Uterus (tissue), 4 donors: Measurements from ENCODE around the gene GCLC. TPM values are rescaled to one million over a fixed set of nuclear protein-coding genes. Genes with fewer than 3 reads are reported as not detected.

Source experiments
- DNase-seq, 2 donors: peaks; one replicate each; pipeline ENCODE4 v3.0.0-alpha.2; 2019 to 2020
- H3K27ac ChIP-seq, 2 donors: fragments of 200-600 bp; sonication (generic); 1 replicate in 1 of 2; 2 replicates in 1 of 2; pipeline ENCODE4 v1.5.1; 2016 to 2018
- H3K27me3 ChIP-seq, 2 donors: fragments of 200-600 bp; sonication (generic); one replicate each; pipeline ENCODE4 v1.5.1; 2018 to 2019; ENCODE audit warnings: control low read depth in 1 of 2
- H3K36me3 ChIP-seq, 2 donors: fragments of 200-600 bp; sonication (generic); one replicate each; pipeline ENCODE4 v1.5.1; 2019; ENCODE audit warnings: control low read depth in 1 of 2
- H3K4me1 ChIP-seq, 2 donors: fragments of 200-600 bp; sonication (generic); one replicate each; pipeline ENCODE4 v1.5.1; 2018 to 2019; ENCODE audit warnings: control low read depth in 1 of 2
- H3K4me3 ChIP-seq, 2 donors: fragments of 200-600 bp; sonication (generic); 1 replicate in 1 of 2; 2 replicates in 1 of 2; pipeline ENCODE4 v1.5.1; 2018 to 2019; ENCODE audit warnings: mild to moderate bottlenecking in 1 of 2
- H3K9me3 ChIP-seq, 2 donors: fragments of 200-600 bp; sonication (generic); one replicate each; pipeline ENCODE4 v1.5.1; 2019; ENCODE audit warnings: control low read depth in 1 of 2
- CTCF ChIP-seq, 4 experiments: fragments of 200-600 bp in 2 of 4; fragments of 450-650 bp in 2 of 4; sonication (generic) in 2 of 4; IDR thresholded peaks; one replicate each; pipeline ENCODE4 v1.5.1; 2016 to 2019; ENCODE audit warnings: antibody characterized with exemption in 4 of 4, mild to moderate bottlenecking in 2 of 4, moderate library complexity in 1 of 4
- POLR2A ChIP-seq, 2 donors: fragments of 450-650 bp; IDR thresholded peaks; one replicate each; pipeline ENCODE4 v1.6.1; 2016; ENCODE audit warnings: antibody characterized with exemption in 2 of 2, mild to moderate bottlenecking in 1 of 2, moderate library complexity in 1 of 2
- intact Hi-C: fragments of 100-400 bp; cut with DNase I; formaldehyde crosslinking; loops from one replicate; pipeline ENCODE4 v1.15.1; 2023; ENCODE audit warnings: low total_unique reads
- total RNA-seq, 4 donors: library from RNA; depleted of rRNA in 3 of 4; stranded (reverse); fragments of >200 nt in 3 of 4; gene quantifications; one replicate each; pipeline versions ENCODE4 v1.1.0 to v1.2.4, GENCODE V29; 2014 to 2023
- donor health status: DM: yes; HTN: yes; CAD: no.

GCLC gene
- total RNA-seq, 4 donors from 2014 or later = 20.0 to 41.0 (median 32.7) TPM

GRCh38 chr6:53498649-53499048 lies 46.3 kb downstream of the GCLC start:
- intact Hi-C loops = no loop called here
- Histone ChIP-seq H3K4me3 (no peak overlapping the region), H3K9me3 (no peaks in the 10 kb centered on the region), H3K27me3 (no peaks in the 10 kb centered on the region), H3K27ac (no peak overlapping the region), H3K4me1 (peaks cover 0 to 2% of the 10 kb centered on the region in 2 donors), H3K36me3 (no peaks in the 10 kb centered on the region)
- TF ChIP-seq POLR2A (IDR thresholded peaks at IDR 0.05) (no peak), CTCF (IDR thresholded peaks at IDR 0.05) (no peak)
- no peak for DNase-seq

- no peaks in the 10 kb centered on the region for H3K27me3 ChIP-seq
- intact Hi-C loops = no loop called here
- no peak overlapping the region for H3K27ac ChIP-seq
- DNase-seq = no peak
- H3K9me3 ChIP-seq = no peaks in the 10 kb centered on the region
- H3K4me3 ChIP-seq = no peak overlapping the region
- no peaks in the 10 kb centered on the region for H3K36me3 ChIP-seq
- no peak for TF ChIP-seq POLR2A (IDR thresholded peaks at IDR 0.05)
- no peak for TF ChIP-seq CTCF (IDR thresholded peaks at IDR 0.05)
- peaks cover 0 to 3% of the 10 kb centered on the region in 2 donors for H3K4me1 ChIP-seq
These were observed 47.0 kb downstream of the GCLC start for GRCh38 chr6:53497905-53498304.

GRCh38 chr6:53496797-53497375 lies 48.0 kb downstream of the GCLC start:
- Histone ChIP-seq H3K4me3 (no peak overlapping the region), H3K27me3 (no peaks in the 10 kb centered on the region), H3K36me3 (no peaks in the 10 kb centered on the region), H3K4me1 (peaks cover 0 to 3% of the 10 kb centered on the region in 2 donors), H3K27ac (no peak overlapping the region), H3K9me3 (no peaks in the 10 kb centered on the region)
- intact Hi-C loops = no loop called here
- TF ChIP-seq CTCF (IDR thresholded peaks at IDR 0.05) = no peak
- TF ChIP-seq POLR2A (IDR thresholded peaks at IDR 0.05) = no peak
- DNase-seq = no peak

- H3K36me3 ChIP-seq = no peaks in the 10 kb centered on the region
- H3K27ac ChIP-seq = no peak overlapping the region
- intact Hi-C loops = no loop called here
- TF ChIP-seq CTCF (IDR thresholded peaks at IDR 0.05) (no peak), POLR2A (IDR thresholded peaks at IDR 0.05) (no peak)
- H3K27me3 ChIP-seq = no peaks in the 10 kb centered on the region
- DNase-seq = no peak
- H3K4me1 ChIP-seq = peaks cover 0 to 3% of the 10 kb centered on the region in 2 donors
- H3K4me3 ChIP-seq = no peak overlapping the region
- H3K9me3 ChIP-seq = no peaks in the 10 kb centered on the region
These were observed 49.1 kb downstream of the GCLC start for GRCh38 chr6:53495506-53496499.

GRCh38 chr6:53494076-53494475 lies 50.8 kb downstream of the GCLC start:
- DNase-seq = no peak
- Histone ChIP-seq H3K27ac (no peak overlapping the region), H3K9me3 (no peaks in the 10 kb centered on the region), H3K36me3 (no peaks in the 10 kb centered on the region), H3K4me3 (no peak overlapping the region), H3K27me3 (no peaks in the 10 kb centered on the region), H3K4me1 (peaks cover 0 to 3% of the 10 kb centered on the region in 2 donors)
- intact Hi-C loops = loop anchor here (5.0 kb wide), 1 partner anchor 158 kb away; no protein-coding TSS in a partner anchor
- TF ChIP-seq CTCF (IDR thresholded peaks at IDR 0.05) (no peak), POLR2A (IDR thresholded peaks at IDR 0.05) (no peak)
